Testis (tissue), 3 donors: ENCODE measurements around the gene AGAP1. TPM values are rescaled to one million over a fixed set of nuclear protein-coding genes. Genes with fewer than 3 reads are reported as not detected.

Experiments used
- DNase-seq: peaks from one replicate; pipeline ENCODE4 v3.0.0-alpha.2; 2019
- H3K27ac ChIP-seq, 2 donors: fragments of 200-600 bp; sonication (generic); one replicate each; pipeline ENCODE4 v1.5.1; 2019
- H3K27me3 ChIP-seq: fragments of 200-600 bp; sonication (generic); one replicate; pipeline ENCODE4 v1.5.1; 2019
- H3K36me3 ChIP-seq: fragments of 200-600 bp; sonication (generic); one replicate; pipeline ENCODE4 v1.5.1; 2017; ENCODE audit warnings: low read depth; ENCODE audit errors: missing control alignments
- H3K4me1 ChIP-seq: fragments of 200-600 bp; sonication (generic); one replicate; pipeline ENCODE4 v1.5.1; 2019
- H3K4me3 ChIP-seq, 2 donors: fragments of 200-600 bp; sonication (generic); one replicate each; pipeline ENCODE4 v1.5.1; 2017 to 2019
- H3K9me3 ChIP-seq: fragments of 200-600 bp; sonication (generic); one replicate; pipeline ENCODE4 v1.5.1; 2017
- POLR2A ChIP-seq: fragments of 450-650 bp; IDR thresholded peaks from one replicate; pipeline ENCODE4 v1.6.1; 2017; ENCODE audit warnings: antibody characterized with exemption, mild to moderate bottlenecking, moderate library complexity
- WGBS, 2 donors: methylation state at CpG; one replicate each; pipeline ENCODE4 v1.1.5; 2018; 5-methylcytosine and 5-hydroxymethylcytosine counted together
- intact Hi-C: fragments of 100-400 bp; cut with DNase I; formaldehyde crosslinking; loops from one replicate; pipeline ENCODE4 v1.15.1; 2023; ENCODE audit warnings: low total_unique reads
- polyA plus RNA-seq: library from polyadenylated mRNA; stranded (reverse); fragments of 350-450 nt; fragmentation: Illumina TruSeq; extraction: RNeasy Lipid Tissue Mini Kit (QIAGEN cat#74804); gene quantifications from one replicate; pipeline ENCODE4 v1.2.3, GENCODE V29; 2014; ENCODE audit warnings: low read depth, low replicate concordance; ENCODE audit not compliant: insufficient read depth
- total RNA-seq, 2 donors: library from RNA; depleted of rRNA; stranded (reverse); fragments of >200 nt; gene quantifications; one replicate each; pipeline ENCODE4 v1.2.3, GENCODE V29; 2016
- TF ChIP-seq, protein P1 (sequence below), 3 experiments: fragments of 450-650 bp in 2 of 3; fragments of 200-600 bp in 1 of 3; sonication (generic) in 1 of 3; IDR thresholded peaks; one replicate each; pipeline ENCODE4 v1.5.1; 2016 to 2019; ENCODE audit warnings: antibody characterized with exemption in 3 of 3, mild to moderate bottlenecking in 2 of 3, moderate library complexity in 1 of 3

Gene AGAP1
- total and polyA plus RNA-seq, 3 donors from 2014 or later: 21.4 to 45.5 (median 40.7) TPM

DNA sequence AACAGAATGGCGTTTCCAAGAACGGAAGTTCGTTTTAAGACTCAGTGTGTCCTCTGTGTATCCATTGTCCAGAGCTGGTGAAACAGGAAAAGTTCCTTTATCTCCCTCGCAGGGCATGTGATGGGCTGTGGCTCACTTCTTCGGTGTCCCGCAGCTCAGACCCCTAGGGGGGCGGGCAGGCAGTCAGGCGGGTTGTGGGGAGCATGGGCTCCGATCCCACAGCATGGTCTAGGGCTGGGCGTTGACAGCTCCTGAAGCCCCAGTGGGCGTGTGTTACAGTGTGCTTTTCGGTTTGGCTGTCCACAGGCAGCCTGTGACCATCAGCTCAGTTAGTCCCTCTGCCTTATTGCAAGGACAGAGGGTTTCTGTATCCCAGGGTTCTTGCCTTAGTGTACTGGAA is 319.6 kb downstream of the AGAP1 start:
- Histone ChIP-seq H3K4me1 (no peaks in the 10 kb centered on the region), H3K9me3 (no peaks in the 10 kb centered on the region), H3K27me3 (no peaks in the 10 kb centered on the region), H3K27ac (no peak overlapping the region), H3K36me3 (no peaks in the 10 kb centered on the region), H3K4me3 (no peak overlapping the region)
- TF ChIP-seq POLR2A: no peak
- TF ChIP-seq, protein P1, sequence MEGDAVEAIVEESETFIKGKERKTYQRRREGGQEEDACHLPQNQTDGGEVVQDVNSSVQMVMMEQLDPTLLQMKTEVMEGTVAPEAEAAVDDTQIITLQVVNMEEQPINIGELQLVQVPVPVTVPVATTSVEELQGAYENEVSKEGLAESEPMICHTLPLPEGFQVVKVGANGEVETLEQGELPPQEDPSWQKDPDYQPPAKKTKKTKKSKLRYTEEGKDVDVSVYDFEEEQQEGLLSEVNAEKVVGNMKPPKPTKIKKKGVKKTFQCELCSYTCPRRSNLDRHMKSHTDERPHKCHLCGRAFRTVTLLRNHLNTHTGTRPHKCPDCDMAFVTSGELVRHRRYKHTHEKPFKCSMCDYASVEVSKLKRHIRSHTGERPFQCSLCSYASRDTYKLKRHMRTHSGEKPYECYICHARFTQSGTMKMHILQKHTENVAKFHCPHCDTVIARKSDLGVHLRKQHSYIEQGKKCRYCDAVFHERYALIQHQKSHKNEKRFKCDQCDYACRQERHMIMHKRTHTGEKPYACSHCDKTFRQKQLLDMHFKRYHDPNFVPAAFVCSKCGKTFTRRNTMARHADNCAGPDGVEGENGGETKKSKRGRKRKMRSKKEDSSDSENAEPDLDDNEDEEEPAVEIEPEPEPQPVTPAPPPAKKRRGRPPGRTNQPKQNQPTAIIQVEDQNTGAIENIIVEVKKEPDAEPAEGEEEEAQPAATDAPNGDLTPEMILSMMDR (IDR thresholded peaks at IDR 0.05): no peak
- 96% methylated on average over 8 to 12 of the region's 12 CpGs for WGBS, 2 donors
- intact Hi-C loops: no loop called here
- no peak for DNase-seq

DNA sequence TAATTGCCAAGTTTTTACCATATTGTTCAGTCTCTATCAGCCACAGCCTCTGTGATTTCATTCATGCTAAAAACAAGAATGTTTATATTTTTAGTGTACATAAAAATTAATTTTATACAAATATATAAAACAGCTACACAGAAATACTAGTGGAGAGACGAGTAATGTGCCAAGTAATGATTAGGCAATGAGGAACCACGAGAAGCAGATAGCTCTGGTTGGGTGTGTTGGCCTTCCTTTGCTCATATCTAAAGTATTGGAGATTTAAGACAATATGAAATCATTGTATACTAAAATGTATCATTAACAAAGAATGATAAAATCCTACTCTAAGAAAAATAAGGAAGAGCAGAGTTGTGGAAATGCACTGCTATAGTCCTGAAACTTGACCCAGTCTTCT is 326.7 kb downstream of the AGAP1 start:
- H3K27me3 ChIP-seq: no peaks in the 10 kb centered on the region
- H3K9me3 ChIP-seq: no peaks in the 10 kb centered on the region
- intact Hi-C loops: no loop called here
- no peak overlapping the region for H3K27ac ChIP-seq
- H3K4me3 ChIP-seq: no peak overlapping the region
- no peaks in the 10 kb centered on the region for H3K36me3 ChIP-seq
- WGBS, 2 donors: 57 to 90% methylated on average over 2 of the region's 2 CpGs
- no peaks in the 10 kb centered on the region for H3K4me1 ChIP-seq
- TF ChIP-seq, protein P1 (IDR thresholded peaks at IDR 0.05): no peak
- TF ChIP-seq POLR2A: no peak
- DNase-seq: no peak

DNA sequence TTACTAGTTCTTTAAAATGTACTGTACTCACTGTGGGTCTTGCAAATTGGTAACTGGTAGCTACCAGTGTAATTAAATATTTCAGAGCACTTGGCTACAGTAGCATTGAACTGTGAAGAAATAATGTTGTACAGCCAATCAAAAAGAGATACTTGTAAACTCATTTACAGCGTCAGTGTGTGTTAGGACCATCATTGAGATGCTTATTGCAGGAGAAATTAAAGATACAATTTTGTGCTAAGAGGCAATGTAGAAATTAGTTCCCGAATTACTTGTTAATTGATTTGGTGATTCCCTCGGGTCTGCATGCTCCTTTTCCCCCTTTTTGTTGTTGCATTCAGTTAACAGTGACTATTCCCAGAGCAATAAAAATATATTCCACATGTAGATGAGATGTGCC is 330.5 kb downstream of the AGAP1 start:
- no peaks in the 10 kb centered on the region for H3K9me3 ChIP-seq
- no peaks in the 10 kb centered on the region for H3K4me1 ChIP-seq
- DNase-seq: no peak
- 83 to 87% methylated on average over 3 of the region's 3 CpGs for WGBS, 2 donors
- intact Hi-C loops: no loop called here
- no peaks in the 10 kb centered on the region for H3K27me3 ChIP-seq
- TF ChIP-seq, protein P1 (IDR thresholded peaks at IDR 0.05): no peak
- no peak for TF ChIP-seq POLR2A
- no peak overlapping the region for H3K4me3 ChIP-seq
- no peak overlapping the region for H3K27ac ChIP-seq
- no peaks in the 10 kb centered on the region for H3K36me3 ChIP-seq

DNA sequence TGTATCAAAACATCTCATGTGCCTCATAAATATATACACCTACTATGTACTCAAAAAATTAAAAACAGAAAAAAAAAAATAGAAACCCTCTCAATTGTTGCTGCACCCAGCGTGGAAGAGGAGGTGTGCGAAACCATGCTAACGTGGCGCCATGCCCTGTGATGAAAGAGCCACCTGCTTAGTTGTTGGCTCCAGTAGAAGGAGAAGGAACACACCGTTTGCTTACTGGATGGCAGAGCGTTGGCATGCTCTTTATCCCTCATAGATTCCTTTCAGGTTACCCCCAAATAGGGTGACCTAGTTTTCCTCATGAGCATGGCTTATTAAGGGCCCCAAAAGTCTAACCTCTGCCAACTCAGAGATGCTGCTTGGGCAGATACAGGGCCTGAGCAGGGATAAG is 332.1 kb downstream of the AGAP1 start:
- no peaks in the 10 kb centered on the region for H3K36me3 ChIP-seq
- no peaks in the 10 kb centered on the region for H3K27me3 ChIP-seq
- H3K27ac ChIP-seq: no peak overlapping the region
- no peaks in the 10 kb centered on the region for H3K4me1 ChIP-seq
- TF ChIP-seq POLR2A: no peak
- TF ChIP-seq, protein P1 (IDR thresholded peaks at IDR 0.05): no peak
- WGBS, 2 donors: 94 to 95% methylated on average over 6 of the region's 6 CpGs
- DNase-seq: no peak
- intact Hi-C loops: no loop called here
- no peak overlapping the region for H3K4me3 ChIP-seq
- H3K9me3 ChIP-seq: no peaks in the 10 kb centered on the region

DNA sequence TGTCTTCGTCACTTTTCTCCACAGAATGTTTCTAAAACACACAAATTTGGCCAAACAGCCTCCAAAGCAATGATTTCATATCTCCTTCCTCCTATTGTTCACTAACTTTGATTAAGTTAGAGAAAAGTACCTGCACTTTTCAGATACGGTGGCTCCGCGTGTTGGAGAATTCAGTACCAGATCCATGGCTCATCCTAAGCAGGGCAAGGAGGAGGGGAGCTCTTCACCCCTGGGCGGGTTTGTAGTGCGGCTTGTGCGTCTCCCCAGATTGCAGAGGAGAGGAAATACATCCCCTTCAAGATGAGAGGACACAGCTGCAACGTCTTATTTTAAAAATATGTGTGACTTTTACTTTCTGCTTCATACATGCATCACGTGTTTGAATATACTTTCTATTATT is 333.0 kb downstream of the AGAP1 start:
- Histone ChIP-seq H3K9me3 (no peaks in the 10 kb centered on the region), H3K36me3 (no peaks in the 10 kb centered on the region), H3K4me3 (no peak overlapping the region), H3K27me3 (no peaks in the 10 kb centered on the region), H3K4me1 (no peaks in the 10 kb centered on the region), H3K27ac (no peak overlapping the region)
- TF ChIP-seq, protein P1 (IDR thresholded peaks at IDR 0.05): no peak
- no peak for TF ChIP-seq POLR2A
- 88 to 89% methylated on average over 9 of the region's 9 CpGs for WGBS, 2 donors
- DNase-seq: no peak
- intact Hi-C loops: no loop called here
